ENCODE results near the gene BFSP2. TPM values are rescaled to one million over a fixed set of nuclear protein-coding genes. Genes with fewer than 3 reads are reported as not detected.
"Not testable (repeated sequence)": the region's sequence is repeated elsewhere in the genome, so short reads cannot be mapped to it uniquely, and the experiment has no call there.

The BFSP2 gene
- total RNA-seq, 1 experiment from 2014 or later = 0.67 TPM

- in situ Hi-C loops (cut with HindIII; ENCODE audit: low pct_unique_long_range_greater_than_20kb, low sequenced_read_pairs) (no loop called here), intact Hi-C loops (cut with micrococcal nuclease; ENCODE audit: unreplicated experiment) (no loop called here)
- Histone ChIP-seq H3K4me1 (ENCODE audit: control insufficient read depth, insufficient read depth, low read length) (peaks cover 29% of the 10 kb centered on the region), H3K4me3 (ENCODE audit: low read depth in 2 of 2, low read length in 2 of 2) (no peak overlapping the region), H3K27me3 (ENCODE audit: control insufficient read depth, insufficient read depth, low read length) (no peaks in the 10 kb centered on the region), H3K9me3 (ENCODE audit: control insufficient read depth, insufficient read depth, low read depth, low read length) (no peaks in the 10 kb centered on the region), H3K27ac (ENCODE audit: low read length) (peak overlapping the region; percentile 4; the same call in 1 of the 2 replicates), H3K36me3 (ENCODE audit: control insufficient read depth, insufficient read depth, low read length) (no peaks in the 10 kb centered on the region)
- TF ChIP-seq REST (IDR thresholded peaks at IDR 0.05; ENCODE audit: insufficient read depth in 1 of 2, low read depth in 2 of 2, low read length in 1 of 2) (no peak), SIN3A (IDR thresholded peaks at IDR 0.05; ENCODE audit: borderline replicate concordance, insufficient read depth, low read depth, low read length) (no peak), POLR2AphosphoS5 (IDR thresholded peaks at IDR 0.05; ENCODE audit: low read depth, low read length) (no peak), CTCF (IDR thresholded peaks at IDR 0.05) (no peak), TCF7L2 (IDR thresholded peaks at IDR 0.05; ENCODE audit: low read depth, low read length) (no peak)
- ATAC-seq (no peak), DNase-seq (ENCODE audit: low read depth, low spot score) (no peak)
- CTCF ChIA-PET = no interaction called here
- POLR2A ChIA-PET = interaction anchor here (0.7 to 1.6 kb wide), 2 partner anchors 13 to 16 kb away, joined by 3 to 13 read pairs; no protein-coding TSS in a partner anchor
- BruUV-seq (replicated peaks) = no TSS peak
Observed at GRCh38 chr3:133472889-133473288, 73.0 kb downstream of the BFSP2 start.

GRCh38 chr3:133473472-133474191, 73.8 kb downstream of the BFSP2 start:
- POLR2A ChIA-PET = interaction anchor here (0.7 kb wide), 1 partner anchor 17 kb away, joined by 13 read pairs; no protein-coding TSS in a partner anchor
- H3K4me3 ChIP-seq (ENCODE audit: low read depth in 2 of 2, low read length in 2 of 2); ATAC-seq; BruUV-seq (replicated peaks); H3K36me3 ChIP-seq (ENCODE audit: control insufficient read depth, insufficient read depth, low read length); CTCF ChIA-PET; H3K9me3 ChIP-seq (ENCODE audit: control insufficient read depth, insufficient read depth, low read depth, low read length); intact Hi-C loops (cut with micrococcal nuclease; ENCODE audit: unreplicated experiment); in situ Hi-C loops (cut with HindIII; ENCODE audit: low pct_unique_long_range_greater_than_20kb, low sequenced_read_pairs); DNase-seq (ENCODE audit: low read depth, low spot score); H3K27me3 ChIP-seq (ENCODE audit: control insufficient read depth, insufficient read depth, low read length): not testable (repeated sequence)
- Histone ChIP-seq H3K27ac (ENCODE audit: low read length) (peak overlapping the region; percentile 85; the same call in 1 of the 2 replicates), H3K4me1 (ENCODE audit: control insufficient read depth, insufficient read depth, low read length) (peaks cover 28% of the 10 kb centered on the region)

GRCh38 chr3:133474251-133474801, 74.5 kb downstream of the BFSP2 start:
- Histone ChIP-seq H3K27me3 (ENCODE audit: control insufficient read depth, insufficient read depth, low read length) (no peaks in the 10 kb centered on the region), H3K36me3 (ENCODE audit: control insufficient read depth, insufficient read depth, low read length) (no peaks in the 10 kb centered on the region), H3K4me1 (ENCODE audit: control insufficient read depth, insufficient read depth, low read length) (peaks cover 22% of the 10 kb centered on the region), H3K4me3 (ENCODE audit: low read depth in 2 of 2, low read length in 2 of 2) (no peak overlapping the region), H3K9me3 (ENCODE audit: control insufficient read depth, insufficient read depth, low read depth, low read length) (no peaks in the 10 kb centered on the region), H3K27ac (ENCODE audit: low read length) (peak overlapping the region; percentile 85)
- no TSS peak for BruUV-seq (replicated peaks)
- DNase-seq (ENCODE audit: low read depth, low spot score) = no peak
- 0 out of 2 replicates have a peak, but pooled peaks have one; percentile 33 for ATAC-seq
- intact Hi-C loops (cut with micrococcal nuclease; ENCODE audit: unreplicated experiment) (no loop called here), in situ Hi-C loops (cut with HindIII; ENCODE audit: low pct_unique_long_range_greater_than_20kb, low sequenced_read_pairs) (no loop called here)
- POLR2A ChIA-PET = no interaction called here
- TF ChIP-seq SIN3A (IDR thresholded peaks at IDR 0.05; ENCODE audit: borderline replicate concordance, insufficient read depth, low read depth, low read length) (no peak), REST (IDR thresholded peaks at IDR 0.05; ENCODE audit: insufficient read depth in 1 of 2, low read depth in 2 of 2, low read length in 1 of 2) (no peak), CTCF (IDR thresholded peaks at IDR 0.05) (no peak), TCF7L2 (IDR thresholded peaks at IDR 0.05; ENCODE audit: low read depth, low read length) (no peak), POLR2AphosphoS5 (IDR thresholded peaks at IDR 0.05; ENCODE audit: low read depth, low read length) (no peak)
- CTCF ChIA-PET = no interaction called here

Data from Panc1 (cell line).